GM12878 (cell line): ENCODE data around the gene SMIM22. TPM values are rescaled to one million over a fixed set of nuclear protein-coding genes. Genes with fewer than 3 reads are reported as not detected.

Experiments
- ATAC-seq: fragments of 200-7000 bp; cut with Tn5 transposase; 3 replicates; pipeline ENCODE4 v1.9.1; 2020; ENCODE audit warnings: mild to moderate bottlenecking, moderate library complexity
- BruUV-seq: library from RNA; stranded (reverse); fragments of 400-500 nt; replicated peaks from 2 replicates; lab custom pipeline; 2021; lab: Mats Ljungman, UMichigan
- CTCF ChIA-PET: fragments of 300-600 bp; sonication (Branson Sonifier 250); formaldehyde crosslinking; extraction: SDS; loops from one replicate; lab custom pipeline; 2021; ENCODE audit warnings: inconsistent platforms; lab: Yijun Ruan, JAX
- POLR2A ChIA-PET: fragments of 350-600 bp; formaldehyde crosslinking; extraction: SDS; loops from one replicate; lab custom pipeline; 2021; ENCODE audit warnings: inconsistent platforms; lab: Charles Lee
- RAD21 ChIA-PET: fragments of 300-600 bp; sonication (Branson Sonifier 250); formaldehyde crosslinking; loops from one replicate; lab custom pipeline; 2023; ENCODE audit warnings: antibody characterized with exemption; ENCODE audit not compliant: unreplicated experiment; lab: Charles Lee
- SMC1A ChIA-PET: fragments of 300-600 bp; sonication (Branson Sonifier 250); formaldehyde crosslinking; loops from one replicate; lab custom pipeline; 2023; ENCODE audit not compliant: unreplicated experiment, uncharacterized antibody; lab: Charles Lee
- DNase-seq: peaks from one replicate; pipeline ENCODE4 v3.0.0-alpha.2; 2011; ENCODE audit warnings: low read depth, low spot score
- FAIRE-seq: peaks from 3 replicates; lab custom pipeline; 2011; peaks lifted over from hg19 to GRCh38; lab: Jason Lieb, UNC
- H2AFZ ChIP-seq: 2 replicates; pipeline ENCODE4 v1.6.0; 2011; ENCODE audit warnings: low read depth, low read length, control low read depth; ENCODE audit not compliant: control insufficient read depth
- H3K27ac ChIP-seq: 2 replicates; pipeline ENCODE4 v1.5.1; 2011; ENCODE audit warnings: control low read depth; ENCODE audit not compliant: control insufficient read depth, insufficient read depth
- H3K27me3 ChIP-seq, 2 experiments: replicated peaks in 1 of 2; 2 replicates each; pipeline versions ENCODE4 v1.6.0 to v1.6.1; 2011; ENCODE audit warnings: low read length in 1 of 2; ENCODE audit not compliant: control insufficient read depth in 2 of 2, insufficient read depth in 2 of 2
- H3K36me3 ChIP-seq, 2 experiments: 2 replicates each; pipeline ENCODE4 v1.5.1; 2011; ENCODE audit warnings: low read length in 1 of 2; ENCODE audit not compliant: control insufficient read depth in 2 of 2, insufficient read depth in 2 of 2
- H3K4me1 ChIP-seq: 2 replicates; pipeline ENCODE4 v1.6.1; 2011; ENCODE audit warnings: mild to moderate bottlenecking, low read length, moderate library complexity, mixed read lengths; ENCODE audit not compliant: control insufficient read depth, insufficient read depth
- H3K4me2 ChIP-seq: 2 replicates; pipeline ENCODE4 v1.6.0; 2011; ENCODE audit warnings: control low read depth; ENCODE audit not compliant: control insufficient read depth, insufficient read depth
- H3K4me3 ChIP-seq: fragments of 200-600 bp; sonication (generic); 2 replicates; pipeline ENCODE4 v1.5.1; 2016
- H3K79me2 ChIP-seq: 2 replicates; pipeline ENCODE4 v1.6.0; 2011; ENCODE audit warnings: low read length; ENCODE audit not compliant: control insufficient read depth, insufficient read depth
- H3K9ac ChIP-seq: 2 replicates; pipeline ENCODE4 v1.8.0; 2011; ENCODE audit warnings: low read length, control low read depth, mixed read lengths; ENCODE audit not compliant: control insufficient read depth, insufficient read depth
- H3K9me3 ChIP-seq: replicated peaks from 3 replicates; pipeline ENCODE4 v1.5.1; 2011; ENCODE audit warnings: mild to moderate bottlenecking, low read length; ENCODE audit not compliant: control insufficient read depth, insufficient read depth
- H4K20me1 ChIP-seq: 2 replicates; pipeline ENCODE4 v1.6.0; 2011; ENCODE audit not compliant: control insufficient read depth, insufficient read depth
- BHLHE40 ChIP-seq, 2 experiments: fragments of 450-650 bp in 1 of 2; IDR thresholded peaks; 2 replicates each; pipeline ENCODE4 v1.6.1; 2011 to 2017; ENCODE audit warnings: low read depth in 2 of 2, borderline replicate concordance in 1 of 2, improper control_type of control experiment in 1 of 2, low read length in 1 of 2, mild to moderate bottlenecking in 1 of 2
- FOS ChIP-seq: IDR thresholded peaks from 3 replicates; pipeline ENCODE4 v1.6.1; 2011; ENCODE audit warnings: borderline replicate concordance; ENCODE audit not compliant: insufficient read length; ENCODE audit errors: extremely low read depth
- MXI1 ChIP-seq: fragments of 150-350 bp; IDR thresholded peaks from 2 replicates; pipeline ENCODE4 v1.6.1; 2011; ENCODE audit warnings: low read depth, mild to moderate bottlenecking, inconsistent platforms, low read length, improper control_type of control experiment
- NFYA ChIP-seq: IDR thresholded peaks from 2 replicates; pipeline ENCODE4 v1.6.1; 2011; ENCODE audit warnings: low read depth, mild to moderate bottlenecking, low read length, improper control_type of control experiment, borderline replicate concordance
- NR2F1 ChIP-seq: fragments of 450-650 bp; conservative IDR thresholded peaks from 2 replicates; pipeline ENCODE4 v1.6.1; 2017; ENCODE audit warnings: mild to moderate bottlenecking
- RAD51 ChIP-seq: fragments of 450-650 bp; IDR thresholded peaks from 2 replicates; pipeline ENCODE4 v1.6.1; 2016; ENCODE audit warnings: moderate library complexity, mild to moderate bottlenecking, inconsistent platforms
- WGBS: methylation state at CpG from one replicate; pipeline ENCODE4 v1.1.6; 2016; ENCODE audit warnings: low lambda C conversion rate; ENCODE audit not compliant: insufficient replicate concordance, insufficient coverage; ENCODE audit errors: missing lambda C conversion rate; 5-methylcytosine and 5-hydroxymethylcytosine counted together
- in situ Hi-C: fragments of 300-500 bp; cut with MboI; formaldehyde crosslinking; loops from 9 replicates; pipeline ENCODE4 v1.14.3; 2018; ENCODE audit warnings: mixed read lengths
- intact Hi-C: fragments of 100-400 bp; cut with micrococcal nuclease; formaldehyde crosslinking; loops from one replicate; pipeline ENCODE4 v1.14.2; 2022; ENCODE audit not compliant: unreplicated experiment
- polyA plus RNA-seq, 11 experiments: library from polyadenylated mRNA; depleted of rRNA in 4 of 11; unstranded in 6 of 11; stranded (reverse) in 5 of 11; fragments of >200 nt; fragmentation: Nextera tagmentation in 4 of 11; fragmentation: Illumina TruSeq in 1 of 11; extraction: Ambion mirVana in 4 of 11; extraction: Trizol in 1 of 11; gene quantifications; 1 replicate in 1 of 11; 2 replicates in 10 of 11; pipeline versions ENCODE4 v1.2.1 to v1.2.3, GENCODE V29; 2011 to 2016; ENCODE audit warnings: inconsistent platforms in 2 of 11, missing spikeins in 2 of 11, low read depth in 1 of 11
- total RNA-seq, 4 experiments: library from RNA; depleted of rRNA in 3 of 4; stranded (reverse); fragments of >200 nt in 3 of 4; fragmentation: Illumina TruSeq in 1 of 4; extraction: Trizol in 1 of 4; gene quantifications; 2 replicates each; pipeline versions ENCODE4 v1.2.1 to v1.2.3, GENCODE V29; 2013 to 2021
- TF ChIP-seq, protein P1 (sequence below): fragments of 450-650 bp; conservative IDR thresholded peaks from 2 replicates; pipeline ENCODE4 v1.6.1; 2017; ENCODE audit warnings: mild to moderate bottlenecking, moderate library complexity

The SMIM22 gene
- total and polyA plus RNA-seq, 10 of the 15 experiments (the other 5 are each of a cell fraction or from before 2014, with no cell fraction given): 0.83 TPM; not detected in 9

DNA sequence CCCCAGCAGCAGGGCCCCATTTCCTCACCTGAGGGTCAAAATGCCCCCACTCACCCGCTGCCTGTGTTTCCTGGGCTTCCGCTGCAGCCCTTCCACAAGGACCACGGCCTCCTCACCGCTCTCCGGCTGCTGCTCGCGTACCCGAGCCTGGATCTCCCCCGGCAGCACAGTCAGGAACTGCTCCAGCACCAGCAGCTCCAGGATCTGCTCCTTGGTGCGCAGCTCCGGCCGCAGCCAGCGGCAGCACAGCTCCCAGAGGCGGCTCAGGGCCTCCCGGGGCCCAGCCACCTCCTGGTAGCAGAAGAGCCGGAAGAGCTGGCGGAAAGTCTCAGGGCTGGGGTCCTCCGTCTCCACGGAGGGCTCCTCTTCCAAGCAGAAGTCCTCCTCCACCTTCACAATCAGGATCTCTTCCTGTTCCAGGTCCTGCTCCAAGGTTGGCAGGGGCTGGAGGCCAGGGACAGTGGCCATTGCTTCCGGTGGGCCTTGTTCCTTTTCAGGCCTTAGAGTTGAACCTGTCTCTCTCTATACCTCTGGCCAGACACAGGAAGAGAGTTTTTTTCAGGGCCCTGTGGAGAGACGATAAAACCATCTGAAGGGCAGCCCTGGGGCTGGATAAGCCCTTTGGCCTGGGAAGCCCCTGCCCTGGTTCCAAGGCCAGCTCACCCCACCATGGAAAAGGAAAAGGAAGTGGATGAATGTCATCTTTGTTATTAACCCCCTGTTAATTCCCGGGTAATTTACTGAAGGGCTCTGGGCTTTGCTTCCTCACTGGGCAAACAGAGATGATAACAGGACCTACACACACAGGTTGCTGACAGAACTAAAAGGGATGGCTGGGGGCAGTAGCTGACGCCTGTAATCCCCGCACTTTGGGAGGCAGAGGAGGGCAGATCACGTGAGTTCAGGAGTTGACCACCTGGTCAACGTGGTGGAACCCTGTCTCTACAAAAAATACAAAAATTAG is 29.4 kb upstream of the SMIM22 start:
- Histone ChIP-seq H3K9me3 (no peaks in the 10 kb centered on the region), H3K4me2 (peak overlapping the region; percentile 71), H4K20me1 (no peaks in the 10 kb centered on the region), H3K27ac (peak overlapping the region; percentile 40), H3K79me2 (peaks cover 18% of the 10 kb centered on the region), H3K36me3 (peaks cover 2 to 6% of the 10 kb centered on the region in 2 experiments; a peak in 3 of 4 replicates), H3K4me1 (peaks cover 8% of the 10 kb centered on the region; the same call in 1 of the 2 replicates), H2AFZ (no peak overlapping the region), H3K27me3 (no peaks in the 10 kb centered on the region), H3K4me3 (peak overlapping the region; percentile 91), H3K9ac (peak overlapping the region; percentile 87)
- no peak for ATAC-seq
- DNase-seq: no peak
- TF ChIP-seq BHLHE40 (IDR thresholded peaks at IDR 0.05; ENCODE audit: borderline replicate concordance in 1 of 2, low read depth in 2 of 2, low read length in 1 of 2) (peak; percentile 16 to 69; a peak in 2 of 4 replicates), MXI1 (no peak), NR2F1 (no peak), RAD51 (peak; percentile 58; the same call in 1 of the 2 replicates), FOS (no peak), NFYA (no peak)
- TF ChIP-seq, protein P1, sequence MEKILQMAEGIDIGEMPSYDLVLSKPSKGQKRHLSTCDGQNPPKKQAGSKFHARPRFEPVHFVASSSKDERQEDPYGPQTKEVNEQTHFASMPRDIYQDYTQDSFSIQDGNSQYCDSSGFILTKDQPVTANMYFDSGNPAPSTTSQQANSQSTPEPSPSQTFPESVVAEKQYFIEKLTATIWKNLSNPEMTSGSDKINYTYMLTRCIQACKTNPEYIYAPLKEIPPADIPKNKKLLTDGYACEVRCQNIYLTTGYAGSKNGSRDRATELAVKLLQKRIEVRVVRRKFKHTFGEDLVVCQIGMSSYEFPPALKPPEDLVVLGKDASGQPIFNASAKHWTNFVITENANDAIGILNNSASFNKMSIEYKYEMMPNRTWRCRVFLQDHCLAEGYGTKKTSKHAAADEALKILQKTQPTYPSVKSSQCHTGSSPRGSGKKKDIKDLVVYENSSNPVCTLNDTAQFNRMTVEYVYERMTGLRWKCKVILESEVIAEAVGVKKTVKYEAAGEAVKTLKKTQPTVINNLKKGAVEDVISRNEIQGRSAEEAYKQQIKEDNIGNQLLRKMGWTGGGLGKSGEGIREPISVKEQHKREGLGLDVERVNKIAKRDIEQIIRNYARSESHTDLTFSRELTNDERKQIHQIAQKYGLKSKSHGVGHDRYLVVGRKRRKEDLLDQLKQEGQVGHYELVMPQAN: no peak
- ChIA-PET POLR2A (interaction anchor here (0.7 to 1.5 kb wide), 3 partner anchors 31 to 140 kb away, joined by 3 to 10 read pairs (median 4); partner anchors contain the start of genes ANKS3 and DNAAF8), SMC1A (interaction anchor here (1.8 to 3.4 kb wide), 2 partner anchors 18 to 31 kb away, joined by 4 to 15 read pairs; partner anchors contain the start of genes ANKS3 and DNAAF8), RAD21 (interaction anchor here (1.0 kb wide), 1 partner anchor 31 kb away, joined by 6 read pairs; the partner anchor contains the start of genes ANKS3 and DNAAF8), CTCF (interaction anchor here (0.6 to 0.7 kb wide), 2 partner anchors 301 to 852 kb away, joined by 3 to 4 read pairs; no protein-coding TSS in a partner anchor)
- TSS peak; percentile 55 for BruUV-seq
- in situ Hi-C loops (no loop called here), intact Hi-C loops (no loop called here)
- FAIRE-seq: no peak
- 81% methylated on average over 26 of the region's 26 CpGs for WGBS
